Measurements from ENCODE around the gene RAP2C.
A peak's percentile ranks its signal among the peaks of the same experiment; 100 is the strongest.

Gene RAP2C

GRCh38 chrX:132219343-132219768 lies at the start of gene RAP2C:
Gene RAP2C, minus strand, starts transcription at chrX:132219447. Its CDS starts 2,179 bp downstream, at chrX:132217268.
- DNase-seq = peak; percentile 91

GRCh38 chrX:132267392-132267791 lies 48.1 kb upstream of the RAP2C start:
- DNase-seq = peak; percentile 19

GRCh38 chrX:132266583-132267355 lies 47.5 kb upstream of the RAP2C start:
- DNase-seq = peak; percentile 65

GRCh38 chrX:132263127-132263526 lies 43.9 kb upstream of the RAP2C start:
- no peak for DNase-seq

GRCh38 chrX:132258509-132258908 lies 39.3 kb upstream of the RAP2C start:
- DNase-seq = peak; percentile 7

GRCh38 chrX:132257116-132257515 lies 37.9 kb upstream of the RAP2C start:
- no peak for DNase-seq

- no peak for DNase-seq
These were observed 16.9 kb upstream of the RAP2C start for GRCh38 chrX:132236121-132236520.

- no peak for DNase-seq
These were observed 16.2 kb upstream of the RAP2C start for GRCh38 chrX:132235488-132235887.

- DNase-seq = no peak
These were observed 12.3 kb upstream of the RAP2C start for GRCh38 chrX:132231587-132231986.

GRCh38 chrX:132227383-132228112 lies 8.3 kb upstream of the RAP2C start:
- no peak for DNase-seq

- peak; percentile 48 for DNase-seq
These were observed 6.9 kb upstream of the RAP2C start for GRCh38 chrX:132226169-132226568.

GRCh38 chrX:132218100-132218812 lies 991 bp downstream of the RAP2C start:
- peak; percentile 94 for DNase-seq

GRCh38 chrX:132217203-132218073 lies 1.8 kb downstream of the RAP2C start:
- DNase-seq = peak; percentile 85

- DNase-seq = no peak
These were observed 2.4 kb downstream of the RAP2C start for GRCh38 chrX:132216806-132217202.

GRCh38 chrX:132216283-132216682 lies 3.0 kb downstream of the RAP2C start:
- DNase-seq = no peak

- DNase-seq = no peak
These were observed 4.7 kb downstream of the RAP2C start for GRCh38 chrX:132214518-132214917.

GRCh38 chrX:132209527-132209926 lies 9.7 kb downstream of the RAP2C start:
- DNase-seq = no peak

- DNase-seq = no peak
These were observed 10.8 kb downstream of the RAP2C start for GRCh38 chrX:132208422-132208821.

- no peak for DNase-seq
These were observed 11.3 kb downstream of the RAP2C start for GRCh38 chrX:132207996-132208395.

GRCh38 chrX:132206259-132206658 lies 13.0 kb downstream of the RAP2C start:
- DNase-seq = no peak

GRCh38 chrX:132204629-132205028 lies 14.6 kb downstream of the RAP2C start:
- DNase-seq = no peak

GRCh38 chrX:132200976-132201375 lies 18.3 kb downstream of the RAP2C start:
- no peak for DNase-seq

GRCh38 chrX:132199941-132200340 lies 19.3 kb downstream of the RAP2C start:
- DNase-seq = no peak

Measured in DMS53 (cell line).